Glomerular endothelial cell (primary cell): Measurements from ENCODE around the gene TMEM198. TPM values are rescaled to one million over a fixed set of nuclear protein-coding genes. Genes with fewer than 3 reads are reported as not detected.

ENCODE experiments used
- DNase-seq: peaks from one replicate; pipeline ENCODE4 v3.0.0-alpha.2; 2011; ENCODE audit warnings: low read depth, low spot score; ENCODE audit errors: extremely low read depth
- total RNA-seq: library from RNA; depleted of rRNA; stranded (reverse); fragments of >200 nt; gene quantifications from 2 replicates; pipeline ENCODE4 v1.2.3, GENCODE V29; 2015

The TMEM198 gene
- total RNA-seq, 1 donor from 2014 or later: 0.29 TPM

- DNase-seq: no peak
Observed at GRCh38 chr2:219524817-219525216, 19.0 kb upstream of the TMEM198 start.

GRCh38 chr2:219525533-219526232, 18.1 kb upstream of the TMEM198 start:
- DNase-seq: no peak

- no peak for DNase-seq
Observed at GRCh38 chr2:219526320-219527075, 17.3 kb upstream of the TMEM198 start.

GRCh38 chr2:219527076-219527394, 16.8 kb upstream of the TMEM198 start:
- no peak for DNase-seq

DNA sequence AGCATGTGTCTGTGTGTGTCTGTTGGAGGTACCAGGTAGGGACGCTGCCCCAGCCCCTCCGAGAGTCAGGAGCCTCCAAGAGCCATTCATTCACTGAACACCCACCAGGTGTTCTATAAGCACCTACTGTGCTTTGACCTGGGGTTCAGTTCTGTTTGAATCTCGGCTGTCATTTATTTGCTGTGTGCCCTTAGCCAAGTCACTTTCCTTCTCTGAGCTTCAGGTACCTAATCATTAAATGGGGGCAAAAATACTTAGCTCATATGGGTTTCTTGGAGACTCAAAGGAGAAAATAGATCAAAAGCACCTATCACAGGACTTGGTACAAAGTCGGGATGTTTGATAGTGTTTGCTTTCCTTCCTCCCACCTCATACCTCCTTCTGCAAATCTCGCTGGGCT, 16.4 kb upstream of the TMEM198 start:
- no peak for DNase-seq

- DNase-seq: no peak
Observed at GRCh38 chr2:219530048-219530963, 13.5 kb upstream of the TMEM198 start.

- DNase-seq: no peak
Observed at GRCh38 chr2:219531639-219532377, 12.0 kb upstream of the TMEM198 start.

- DNase-seq: no peak
Observed at GRCh38 chr2:219532378-219532649, 11.5 kb upstream of the TMEM198 start.

GRCh38 chr2:219533930-219534661, 9.7 kb upstream of the TMEM198 start:
- no peak for DNase-seq

DNA sequence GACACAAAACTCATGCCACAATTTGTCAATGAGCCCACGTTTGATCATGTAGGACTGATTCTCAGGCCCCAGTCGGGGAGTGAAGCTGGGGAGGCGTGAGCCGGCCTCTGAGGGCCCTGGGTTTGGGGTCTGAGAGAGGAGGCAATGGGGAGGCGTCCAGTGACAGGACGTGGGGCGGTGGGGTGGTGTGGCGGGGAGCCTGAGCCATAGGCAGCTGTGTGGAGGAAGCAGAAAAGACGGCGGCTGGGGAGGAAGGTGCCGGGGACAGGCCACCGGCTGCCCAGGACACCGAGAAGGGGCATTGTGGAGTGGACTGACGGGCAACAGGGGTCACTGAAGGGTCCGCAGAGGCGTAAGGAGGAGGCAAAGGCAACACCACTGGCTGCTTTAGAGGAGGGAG, 7.4 kb upstream of the TMEM198 start:
- no peak for DNase-seq

GRCh38 chr2:219536967-219537366, 6.9 kb upstream of the TMEM198 start:
- no peak for DNase-seq

DNA sequence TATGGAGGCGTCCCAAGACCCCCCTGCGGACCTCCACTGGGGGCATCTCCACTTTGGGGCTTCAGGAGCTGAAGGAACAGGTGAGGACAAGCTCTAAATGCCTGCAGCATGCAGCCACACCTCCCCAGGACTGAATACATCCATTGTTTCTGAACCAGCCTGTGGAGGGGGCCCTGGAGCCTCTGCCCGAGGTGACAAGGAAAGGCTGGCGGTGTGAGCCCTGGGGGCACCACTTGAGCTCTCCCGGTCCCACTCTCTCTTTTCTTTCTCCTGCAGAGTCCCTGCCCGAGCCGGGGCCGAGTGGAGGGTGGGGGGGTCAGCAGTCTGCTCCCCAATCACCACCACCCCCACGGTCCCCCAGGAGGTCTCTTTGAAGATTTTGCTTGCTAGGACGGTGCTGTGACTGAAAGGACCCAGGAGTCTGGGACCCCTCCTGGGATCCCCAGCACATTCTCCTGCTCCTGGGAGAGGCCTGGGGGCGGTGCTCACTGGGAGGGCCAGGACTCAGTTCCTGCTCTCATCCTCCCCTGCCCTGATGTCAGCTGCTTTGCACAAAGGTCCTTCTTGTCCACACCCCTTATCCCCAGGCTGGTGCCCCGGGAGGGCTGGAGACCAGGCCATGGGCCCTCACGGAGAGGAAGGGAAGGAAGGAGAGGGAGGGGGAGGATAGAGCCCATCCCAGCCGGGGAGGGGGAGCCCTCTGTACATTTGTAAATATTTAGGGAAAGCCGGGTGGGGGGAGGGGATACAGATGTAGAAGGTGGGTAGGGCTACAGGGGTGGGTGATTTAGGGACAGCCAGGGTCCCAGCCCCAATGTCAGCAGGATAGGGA, 6.0 kb upstream of the TMEM198 start:
- no peak for DNase-seq

- no peak for DNase-seq
Observed at GRCh38 chr2:219538504-219538951, 5.3 kb upstream of the TMEM198 start.

DNA sequence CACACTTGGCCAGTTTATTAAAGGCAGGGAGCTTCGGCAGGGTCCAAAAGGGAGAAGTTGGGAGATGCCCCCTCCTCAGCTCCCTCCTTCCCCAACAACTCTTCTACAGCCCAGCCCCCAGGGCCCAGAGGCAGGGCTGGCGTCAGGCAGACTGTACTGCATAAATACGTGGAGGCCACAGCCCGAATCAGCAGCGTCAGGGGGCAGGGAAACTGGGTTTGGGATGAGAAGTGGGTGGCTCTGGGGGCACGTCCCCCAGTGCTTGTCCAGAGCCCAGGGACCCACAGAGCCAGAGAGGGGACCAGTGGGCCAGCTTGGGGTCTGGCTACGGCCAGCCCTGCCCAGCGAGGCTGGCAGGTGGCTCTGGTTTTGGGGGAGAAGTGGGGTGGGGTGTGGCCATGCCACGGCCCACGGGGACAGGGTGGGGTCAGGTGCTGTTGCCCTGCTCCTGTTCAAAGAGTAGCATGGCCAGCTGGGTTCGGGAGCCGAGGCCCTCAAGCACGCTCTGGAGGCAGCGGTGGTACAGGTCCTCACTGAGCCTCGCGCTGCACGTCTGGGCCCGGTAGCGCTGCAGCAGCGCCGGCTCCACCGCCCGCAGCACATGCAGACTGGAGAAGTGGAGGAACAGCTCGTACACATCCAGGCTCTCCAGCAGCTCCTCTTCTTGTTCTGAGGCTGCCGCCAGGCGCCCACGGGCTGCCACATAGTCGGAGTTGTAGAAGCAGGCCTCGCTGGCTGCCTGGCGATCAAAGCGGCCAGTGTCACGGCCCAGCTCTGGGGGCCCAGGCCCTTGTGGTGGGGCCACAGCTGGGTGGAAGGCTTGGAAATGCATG, 4.7 kb upstream of the TMEM198 start:
- DNase-seq: no peak

DNA sequence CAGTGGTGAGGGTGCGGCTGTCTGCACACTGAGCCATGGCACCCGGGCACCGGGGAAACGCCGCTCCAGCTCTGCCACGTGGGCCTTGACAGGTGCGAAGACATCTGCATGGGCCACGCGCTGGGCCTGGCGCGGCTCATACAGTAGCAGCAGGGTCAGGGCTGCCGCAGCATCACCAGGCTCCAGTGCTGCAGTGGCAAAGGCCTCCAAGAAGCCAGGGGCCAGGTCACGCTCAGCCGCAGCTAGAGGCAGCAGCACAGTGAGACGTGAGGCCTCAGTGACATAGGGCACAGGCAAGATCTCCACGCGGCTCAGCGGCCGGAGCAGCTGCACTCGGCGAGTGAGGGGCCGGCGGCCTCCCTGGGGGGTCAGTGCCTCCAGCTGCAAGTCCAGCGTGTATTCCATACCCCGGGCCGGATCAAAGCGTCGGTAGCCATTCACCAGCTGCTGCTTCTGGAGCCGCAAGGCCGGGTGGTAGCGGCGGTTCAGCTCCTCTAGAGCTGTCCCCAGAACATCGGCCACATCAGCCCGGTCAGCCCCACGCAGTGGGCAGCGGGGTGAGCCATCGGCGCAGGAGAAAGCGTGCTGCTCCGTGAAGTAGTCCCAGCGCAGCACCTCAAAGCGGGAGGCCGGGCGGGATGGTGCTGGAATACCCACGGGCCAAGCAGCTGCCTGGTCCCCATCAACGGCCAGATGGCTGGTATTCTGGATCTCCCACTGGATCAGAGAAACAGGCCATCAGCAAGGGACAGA, 3.7 kb upstream of the TMEM198 start:
- DNase-seq: no peak

GRCh38 chr2:219540784-219541504, 2.9 kb upstream of the TMEM198 start:
- no peak for DNase-seq

DNA sequence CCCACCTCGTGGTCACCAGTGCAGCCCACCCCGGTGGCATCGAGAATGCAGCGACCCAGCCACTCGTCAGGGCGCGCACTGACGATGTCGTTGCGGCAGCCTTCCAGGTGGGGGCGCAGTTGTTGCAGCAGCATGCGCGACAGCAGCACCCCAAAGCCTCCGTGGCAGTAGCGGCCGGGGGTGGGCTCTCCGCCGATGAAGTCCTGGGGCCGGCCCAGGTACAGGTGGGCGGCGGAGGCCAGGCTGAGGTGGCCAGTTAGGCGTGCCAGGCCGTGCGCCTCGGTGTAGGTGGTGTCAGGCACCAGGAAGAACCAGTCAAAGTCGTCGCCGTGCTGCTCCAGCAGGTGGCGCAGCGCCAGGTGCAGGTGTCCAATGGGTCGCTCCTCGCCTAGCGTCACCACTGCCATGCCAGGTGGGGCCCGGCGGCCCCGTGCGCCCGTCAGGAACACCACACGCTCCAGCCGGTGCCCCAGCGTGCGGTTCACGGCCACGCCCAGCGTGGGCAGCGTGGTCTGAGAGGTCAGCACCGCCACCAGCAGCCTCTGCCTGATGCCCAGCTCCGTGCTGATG, 2.1 kb upstream of the TMEM198 start:
- DNase-seq: no peak
